Loucy (cell line): Measurements from ENCODE around the gene TPGS1.
A peak's percentile ranks its signal among the peaks of the same experiment; 100 is the strongest.

ENCODE experiments used
- H2AFZ ChIP-seq: fragments of 200-600 bp; sonication (generic); 2 replicates; pipeline ENCODE4 v1.6.0; 2016; ENCODE audit warnings: antibody characterized with exemption, mild to moderate bottlenecking, low read length, moderate library complexity
- H3F3A ChIP-seq: fragments of 200-600 bp; 2 replicates; pipeline ENCODE4 v1.6.0; 2016; ENCODE audit warnings: antibody characterized with exemption, low read depth, mild to moderate bottlenecking
- H3K27me3 ChIP-seq: fragments of 200-600 bp; sonication (generic); 2 replicates; pipeline ENCODE4 v1.6.1; 2014; ENCODE audit warnings: low read length, mild to moderate bottlenecking; ENCODE audit not compliant: insufficient read depth, poor library complexity, severe bottlenecking
- H3K36me3 ChIP-seq: fragments of 200-600 bp; sonication (generic); 2 replicates; pipeline ENCODE4 v1.6.1; 2016; ENCODE audit warnings: low read length; ENCODE audit not compliant: insufficient read depth
- H3K4me1 ChIP-seq: fragments of 200-600 bp; sonication (generic); 2 replicates; pipeline ENCODE4 v1.5.1; 2014; ENCODE audit warnings: low read length, mild to moderate bottlenecking; ENCODE audit not compliant: insufficient read depth, poor library complexity, severe bottlenecking
- H3K4me2 ChIP-seq: fragments of 200-600 bp; sonication (generic); 2 replicates; pipeline ENCODE4 v1.6.0; 2014; ENCODE audit warnings: antibody characterized with exemption, low read length, low read depth, mild to moderate bottlenecking; ENCODE audit not compliant: poor library complexity, severe bottlenecking
- H3K4me3 ChIP-seq: fragments of 200-600 bp; sonication (generic); 2 replicates; pipeline ENCODE4 v1.5.1; 2014; ENCODE audit warnings: low read length, mild to moderate bottlenecking, mixed read lengths; ENCODE audit not compliant: poor library complexity, severe bottlenecking
- H3K79me2 ChIP-seq: fragments of 200-600 bp; sonication (generic); 2 replicates; pipeline ENCODE4 v1.6.1; 2014; ENCODE audit warnings: low read length; ENCODE audit not compliant: insufficient read depth
- H3K9ac ChIP-seq: fragments of 200-600 bp; sonication (generic); 2 replicates; pipeline ENCODE4 v1.6.0; 2014; ENCODE audit warnings: mild to moderate bottlenecking, low read depth, low read length, moderate library complexity; ENCODE audit not compliant: poor library complexity, severe bottlenecking
- H3K9me2 ChIP-seq: fragments of 200-600 bp; sonication (generic); replicated peaks from 2 replicates; pipeline ENCODE4 v1.6.1; 2016; ENCODE audit warnings: low read depth, low read length, mixed read lengths
- H3K9me3 ChIP-seq: fragments of 200-600 bp; sonication (generic); 2 replicates; pipeline ENCODE4 v1.6.1; 2014; ENCODE audit warnings: mild to moderate bottlenecking, antibody characterized with exemption, low read length, low read depth; ENCODE audit not compliant: insufficient read depth
- H4K20me1 ChIP-seq: fragments of 200-600 bp; sonication (generic); 2 replicates; pipeline ENCODE4 v1.6.0; 2014; ENCODE audit warnings: antibody characterized with exemption, low read length, mild to moderate bottlenecking; ENCODE audit not compliant: insufficient read depth, poor library complexity, severe bottlenecking
- CTCF ChIP-seq: fragments of 200-600 bp; sonication (generic); conservative IDR thresholded peaks from 2 replicates; pipeline ENCODE4 v1.5.1; 2014; ENCODE audit warnings: mild to moderate bottlenecking, antibody characterized with exemption, low read length
- EZH2phosphoT487 ChIP-seq: fragments of 200-600 bp; IDR thresholded peaks from 2 replicates; pipeline ENCODE4 v1.6.1; 2018; ENCODE audit warnings: antibody characterized with exemption, mild to moderate bottlenecking, moderate library complexity, borderline replicate concordance

TPGS1 gene

GRCh38 chr19:534088-534487 is 26.8 kb downstream of the TPGS1 start:
- TF ChIP-seq EZH2phosphoT487: no peak
- TF ChIP-seq CTCF: peak; percentile 37; the same call in 1 of the 2 replicates
- Histone ChIP-seq H3K27me3 (peaks cover 8% of the 10 kb centered on the region), H4K20me1 (peaks cover 33% of the 10 kb centered on the region), H3K9ac (peak overlapping the region; percentile 95), H3K9me3 (no peaks in the 10 kb centered on the region), H3F3A (no peaks in the 10 kb centered on the region), H3K4me3 (peak overlapping the region; percentile 98), H2AFZ (no peak overlapping the region), H3K4me1 (peaks cover 10% of the 10 kb centered on the region), H3K79me2 (peaks cover 50% of the 10 kb centered on the region), H3K4me2 (peak overlapping the region; percentile 86), H3K9me2 (no peaks in the 10 kb centered on the region), H3K36me3 (peaks cover 21% of the 10 kb centered on the region; the same call in 1 of the 2 replicates)

- no peak overlapping the region for H3K9ac ChIP-seq
- no peaks in the 10 kb centered on the region for H3F3A ChIP-seq
Observed at GRCh38 chr19:535017-535835, 27.9 kb downstream of the TPGS1 start.

GRCh38 chr19:536031-536880 is 29.0 kb downstream of the TPGS1 start:
- H3K9ac ChIP-seq: no peak overlapping the region
- TF ChIP-seq CTCF (no peak), EZH2phosphoT487 (no peak)
- H3F3A ChIP-seq: no peaks in the 10 kb centered on the region
- peaks cover 50% of the 10 kb centered on the region for H3K79me2 ChIP-seq
- H3K27me3 ChIP-seq: peaks cover 8% of the 10 kb centered on the region
- peaks cover 7% of the 10 kb centered on the region for H3K4me1 ChIP-seq
- no peak overlapping the region for H2AFZ ChIP-seq
- peaks cover 24% of the 10 kb centered on the region; the same call in 1 of the 2 replicates for H3K36me3 ChIP-seq
- H3K4me3 ChIP-seq: no peak overlapping the region
- H3K4me2 ChIP-seq: no peak overlapping the region
- no peaks in the 10 kb centered on the region for H3K9me2 ChIP-seq
- no peaks in the 10 kb centered on the region for H3K9me3 ChIP-seq
- H4K20me1 ChIP-seq: peaks cover 33% of the 10 kb centered on the region

More at GRCh38 chr19:535017-535835, 27.9 kb downstream of the TPGS1 start:
- Histone ChIP-seq H3K4me2 (peak overlapping the region; percentile 32), H2AFZ (no peak overlapping the region), H3K9me3 (no peaks in the 10 kb centered on the region), H3K36me3 (peaks cover 24% of the 10 kb centered on the region; the same call in 1 of the 2 replicates), H3K4me3 (no peak overlapping the region), H3K79me2 (peaks cover 50% of the 10 kb centered on the region), H3K27me3 (peaks cover 8% of the 10 kb centered on the region), H3K4me1 (peaks cover 10% of the 10 kb centered on the region), H3K9me2 (no peaks in the 10 kb centered on the region), H4K20me1 (peaks cover 33% of the 10 kb centered on the region)
- TF ChIP-seq CTCF: no peak; the same call in 1 of the 2 replicates
- no peak for TF ChIP-seq EZH2phosphoT487
